Hematopoietic multipotent progenitor cell treated with erythropoietin and hydrocortisone succinate and interleukin-3 and kit ligand, for 17 days (in vitro differentiated cells): ENCODE results near the gene PDE5A.
"Not testable (repeated sequence)": the region's sequence is repeated elsewhere in the genome, so short reads cannot be mapped to it uniquely, and the experiment has no call there.

Source experiments
- DNase-seq: peaks from one replicate; pipeline ENCODE4 v3.0.0-alpha.2; 2015; ENCODE audit warnings: low spot score

Gene PDE5A

GRCh38 chr4:119470737-119471063 is 157.9 kb downstream of the PDE5A start:
- not testable (repeated sequence) for DNase-seq

GRCh38 chr4:119470021-119470736 is 158.4 kb downstream of the PDE5A start:
- not testable (repeated sequence) for DNase-seq

GRCh38 chr4:119469039-119469438 is 159.6 kb downstream of the PDE5A start:
- not testable (repeated sequence) for DNase-seq

GRCh38 chr4:119462733-119463132 is 165.9 kb downstream of the PDE5A start:
- DNase-seq, result peak; percentile 32

- not testable (repeated sequence) for DNase-seq
Observed at GRCh38 chr4:119455734-119456133, 172.9 kb downstream of the PDE5A start.

GRCh38 chr4:119454491-119455270 is 173.9 kb downstream of the PDE5A start:
- DNase-seq, result peak; percentile 96

- DNase-seq, result not testable (repeated sequence)
Observed at GRCh38 chr4:119454151-119454490, 174.5 kb downstream of the PDE5A start.

GRCh38 chr4:119453286-119453685 is 175.3 kb downstream of the PDE5A start:
- DNase-seq, result not testable (repeated sequence)

- not testable (repeated sequence) for DNase-seq
Observed at GRCh38 chr4:119449851-119450250, 178.8 kb downstream of the PDE5A start.
